HL-60 (cell line): ENCODE results near the gene WIPF2.

ENCODE experiments used
- DNase-seq, 2 experiments: peaks; one replicate each; pipeline ENCODE4 v3.0.0-alpha.2; 2010 to 2020; ENCODE audit warnings: low read depth in 1 of 2, low spot score in 1 of 2
- H3K27ac ChIP-seq: fragments of 250-450 bp; sonication (Bioruptor Pico); replicated peaks from 2 replicates; pipeline ENCODE4 v1.5.1; 2020; ENCODE audit warnings: mild to moderate bottlenecking, moderate library complexity
- H3K27me3 ChIP-seq: fragments of 250-450 bp; sonication (Bioruptor Pico); 2 replicates; pipeline ENCODE4 v1.5.1; 2021; ENCODE audit warnings: mild to moderate bottlenecking, moderate library complexity; ENCODE audit not compliant: insufficient read depth, poor library complexity, severe bottlenecking
- H3K4me3 ChIP-seq: replicated peaks from 2 replicates; pipeline ENCODE4 v1.5.1; 2011; ENCODE audit warnings: mild to moderate bottlenecking, control low read depth, low read length; ENCODE audit not compliant: insufficient read depth
- CTCF ChIP-seq: IDR thresholded peaks from one replicate; pipeline ENCODE4 v1.5.1; 2011; ENCODE audit warnings: low read length, control low read depth, inconsistent platforms; ENCODE audit not compliant: insufficient read depth
- GABPA ChIP-seq: IDR thresholded peaks from 2 replicates; pipeline ENCODE4 v1.6.1; 2012; ENCODE audit warnings: low read depth
- POLR2AphosphoS5 ChIP-seq: IDR thresholded peaks from 2 replicates; pipeline ENCODE4 v1.6.1; 2012; ENCODE audit warnings: low read depth
- REST ChIP-seq: IDR thresholded peaks from 2 replicates; pipeline ENCODE4 v1.6.1; 2012; ENCODE audit warnings: low read depth; ENCODE audit not compliant: insufficient replicate concordance
- SPI1 ChIP-seq: IDR thresholded peaks from 2 replicates; pipeline ENCODE4 v1.6.1; 2012; ENCODE audit warnings: low read depth, mild to moderate bottlenecking, borderline replicate concordance
- long read RNA-seq: library from polyadenylated mRNA; unstranded; transcript quantifications from one replicate; pipeline ENCODE4 v2.0.0, GENCODE V29; 2020

WIPF2 gene
- long read RNA-seq, partial matches to known transcripts = 0 of 7 reads
- long read RNA-seq, other reads (novel, unspliced or antisense) = 4 of 7 reads

GRCh38 chr17:40218740-40219593 is at the start of gene WIPF2:
WIPF2 (plus strand) TSS chr17:40219304; CDS start chr17:40256460, 37,156 bp downstream.
- no peaks in the 10 kb centered on the region for H3K27me3 ChIP-seq
- peak; percentile 89 to 98 for DNase-seq
- H3K27ac ChIP-seq = peak within 1 kb of the TSS; percentile 78
- TF ChIP-seq CTCF (peak; percentile 27), SPI1 (peak; percentile 56; the same call in 1 of the 2 replicates), REST (no peak), POLR2AphosphoS5 (peak; percentile 83), GABPA (peak; percentile 37)
- peak within 1 kb of the TSS; percentile 83 for H3K4me3 ChIP-seq

- TF ChIP-seq REST (no peak), POLR2AphosphoS5 (no peak), GABPA (no peak), SPI1 (no peak), CTCF (no peak)
- no peak for DNase-seq
- H3K4me3 ChIP-seq = no peak overlapping the region
- no peak overlapping the region for H3K27ac ChIP-seq
- no peaks in the 10 kb centered on the region for H3K27me3 ChIP-seq
Observed at GRCh38 chr17:40170325-40170724, 48.8 kb upstream of the WIPF2 start.

- no peak for TF ChIP-seq GABPA
- no peak for TF ChIP-seq SPI1
- no peak for TF ChIP-seq POLR2AphosphoS5
- TF ChIP-seq CTCF = no peak
- TF ChIP-seq REST = no peak
- no peak overlapping the region for H3K27ac ChIP-seq
- DNase-seq = no peak
Observed at GRCh38 chr17:40171750-40172149, 47.4 kb upstream of the WIPF2 start.

More at GRCh38 chr17:40171750-40172149, 47.4 kb upstream of the WIPF2 start:
- no peaks in the 10 kb centered on the region for H3K27me3 ChIP-seq
- H3K4me3 ChIP-seq = no peak overlapping the region
